ENCODE data around the gene RNLS.

DNA sequence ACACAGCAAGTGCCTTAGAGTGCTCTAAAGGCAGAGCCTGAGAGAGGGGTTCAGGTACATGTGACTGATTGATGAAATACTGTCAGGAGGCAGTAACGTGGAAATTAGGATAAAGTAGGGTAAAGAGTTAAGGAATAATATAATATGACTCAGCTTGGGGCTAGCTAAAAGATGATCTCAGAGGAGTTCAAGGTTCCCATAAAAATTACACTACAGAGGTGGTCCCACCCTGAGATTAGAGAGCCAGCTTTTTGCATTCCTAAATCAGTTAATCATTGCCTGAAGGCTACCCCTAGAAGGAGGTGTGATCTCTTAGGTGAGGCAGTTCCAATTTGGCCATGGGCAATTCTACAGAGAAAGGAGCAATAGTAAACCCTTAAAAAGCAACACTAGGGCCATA lies 9.3 kb upstream of the RNLS start:
- TF ChIP-seq, protein P1, sequence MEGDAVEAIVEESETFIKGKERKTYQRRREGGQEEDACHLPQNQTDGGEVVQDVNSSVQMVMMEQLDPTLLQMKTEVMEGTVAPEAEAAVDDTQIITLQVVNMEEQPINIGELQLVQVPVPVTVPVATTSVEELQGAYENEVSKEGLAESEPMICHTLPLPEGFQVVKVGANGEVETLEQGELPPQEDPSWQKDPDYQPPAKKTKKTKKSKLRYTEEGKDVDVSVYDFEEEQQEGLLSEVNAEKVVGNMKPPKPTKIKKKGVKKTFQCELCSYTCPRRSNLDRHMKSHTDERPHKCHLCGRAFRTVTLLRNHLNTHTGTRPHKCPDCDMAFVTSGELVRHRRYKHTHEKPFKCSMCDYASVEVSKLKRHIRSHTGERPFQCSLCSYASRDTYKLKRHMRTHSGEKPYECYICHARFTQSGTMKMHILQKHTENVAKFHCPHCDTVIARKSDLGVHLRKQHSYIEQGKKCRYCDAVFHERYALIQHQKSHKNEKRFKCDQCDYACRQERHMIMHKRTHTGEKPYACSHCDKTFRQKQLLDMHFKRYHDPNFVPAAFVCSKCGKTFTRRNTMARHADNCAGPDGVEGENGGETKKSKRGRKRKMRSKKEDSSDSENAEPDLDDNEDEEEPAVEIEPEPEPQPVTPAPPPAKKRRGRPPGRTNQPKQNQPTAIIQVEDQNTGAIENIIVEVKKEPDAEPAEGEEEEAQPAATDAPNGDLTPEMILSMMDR (IDR thresholded peaks at IDR 0.05) = no peak
- no peak for TF ChIP-seq POLR2A (IDR thresholded peaks at IDR 0.05)

All from thyroid gland (tissue), 4 donors.